ENCODE measurements around the gene PRRC2B. TPM values are rescaled to one million over a fixed set of nuclear protein-coding genes. Genes with fewer than 3 reads are reported as not detected.

PRRC2B gene
- total and polyA plus RNA-seq, 2 of the 8 experiments (the other 6 are each of a cell fraction or from before 2014, with no cell fraction given), result 37.3 to 249 TPM

GRCh38 chr9:131402073-131402472 is 8.2 kb downstream of the PRRC2B start (continued):
- TF ChIP-seq FOSL1 (IDR thresholded peaks at IDR 0.05; ENCODE audit: insufficient read depth, low read depth, low read length), result no peak
- no peak for TF ChIP-seq EP300 (IDR thresholded peaks at IDR 0.05; ENCODE audit: borderline replicate concordance in 1 of 2, low read depth in 2 of 2, low read length in 2 of 2)
- no peak for TF ChIP-seq ATF2 (IDR thresholded peaks at IDR 0.05; ENCODE audit: low read length)
- TF ChIP-seq HDAC2 (IDR thresholded peaks at IDR 0.05; ENCODE audit: borderline replicate concordance in 1 of 2, low read depth in 2 of 2, low read length in 2 of 2), result no peak
- no peak for TF ChIP-seq GABPA (IDR thresholded peaks at IDR 0.05; ENCODE audit: borderline replicate concordance, insufficient read depth, low read length)
- TF ChIP-seq RFX5 (IDR thresholded peaks at IDR 0.05; ENCODE audit: borderline replicate concordance, low read depth, low read length), result no peak
- no peak for TF ChIP-seq NRF1 (IDR thresholded peaks at IDR 0.05; ENCODE audit: low read depth, low read length)
- no peak for TF ChIP-seq CHD2 (IDR thresholded peaks at IDR 0.05; ENCODE audit: low read length)
- TF ChIP-seq EZH2 (IDR thresholded peaks at IDR 0.05; ENCODE audit: low read depth, low read length, severe bottlenecking), result no peak

All from H1 (cell line).